ENCODE data around the gene DACH2. TPM values are rescaled to one million over a fixed set of nuclear protein-coding genes. Genes with fewer than 3 reads are reported as not detected.

DACH2 gene
- total and polyA plus RNA-seq, 2 of the 4 experiments (the other 2 are of a cell fraction): 2.8 to 3.8 TPM

DNA sequence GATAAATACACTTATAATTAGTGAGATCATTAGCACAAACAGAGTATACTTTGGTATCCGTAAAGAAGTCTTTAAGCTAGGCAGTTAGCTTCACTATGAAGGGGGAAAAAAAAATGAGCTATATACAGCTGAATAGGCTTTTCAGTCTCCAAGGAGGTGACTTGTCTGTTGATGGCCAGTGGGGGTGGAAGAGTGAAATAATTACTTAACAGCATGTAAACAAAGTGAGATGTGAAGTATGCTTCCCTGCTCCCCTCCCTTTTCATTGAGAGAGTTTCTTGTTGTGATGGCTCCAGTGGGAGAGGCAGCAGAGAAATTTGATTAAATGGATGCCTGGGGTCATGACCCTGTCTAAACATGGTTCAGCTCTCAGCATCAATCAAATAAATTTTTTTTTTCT is 180.9 kb downstream of the DACH2 start:
- no peak overlapping the region for H3K23ac ChIP-seq (ENCODE audit: low read depth, low read length)
- no peak overlapping the region for H3K4me3 ChIP-seq (ENCODE audit: insufficient read depth, low read depth, low read length)
- no peak overlapping the region for H3K14ac ChIP-seq (replicated peaks; ENCODE audit: low read depth, low read length)
- H2BK15ac ChIP-seq (ENCODE audit: low read depth, low read length): no peak overlapping the region
- no peak overlapping the region for H2BK120ac ChIP-seq (ENCODE audit: low read depth, low read length)
- no CpG with 5 or more reads among the region's 1 CpG for WGBS, 2 experiments (ENCODE audit: extremely low coverage in 2 of 2, insufficient read length in 1 of 2)
- H3K18ac ChIP-seq (ENCODE audit: low read depth, low read length): no peak overlapping the region
- H2AK9ac ChIP-seq (replicated peaks; ENCODE audit: low read depth, low read length, poor library complexity): no peak overlapping the region
- no peak overlapping the region for H2AFZ ChIP-seq (replicated peaks; ENCODE audit: low read length, poor library complexity)
- DNase-seq (no peak), ATAC-seq (ENCODE audit: low read depth) (no peak)
- dilution Hi-C loops (cut with HindIII; ENCODE audit: low sequenced_read_pairs, unreplicated experiment): no loop called here
- no peak for TF ChIP-seq SMC3 (IDR thresholded peaks at IDR 0.05; ENCODE audit: low read depth, low read length)
- TF ChIP-seq, protein P1, sequence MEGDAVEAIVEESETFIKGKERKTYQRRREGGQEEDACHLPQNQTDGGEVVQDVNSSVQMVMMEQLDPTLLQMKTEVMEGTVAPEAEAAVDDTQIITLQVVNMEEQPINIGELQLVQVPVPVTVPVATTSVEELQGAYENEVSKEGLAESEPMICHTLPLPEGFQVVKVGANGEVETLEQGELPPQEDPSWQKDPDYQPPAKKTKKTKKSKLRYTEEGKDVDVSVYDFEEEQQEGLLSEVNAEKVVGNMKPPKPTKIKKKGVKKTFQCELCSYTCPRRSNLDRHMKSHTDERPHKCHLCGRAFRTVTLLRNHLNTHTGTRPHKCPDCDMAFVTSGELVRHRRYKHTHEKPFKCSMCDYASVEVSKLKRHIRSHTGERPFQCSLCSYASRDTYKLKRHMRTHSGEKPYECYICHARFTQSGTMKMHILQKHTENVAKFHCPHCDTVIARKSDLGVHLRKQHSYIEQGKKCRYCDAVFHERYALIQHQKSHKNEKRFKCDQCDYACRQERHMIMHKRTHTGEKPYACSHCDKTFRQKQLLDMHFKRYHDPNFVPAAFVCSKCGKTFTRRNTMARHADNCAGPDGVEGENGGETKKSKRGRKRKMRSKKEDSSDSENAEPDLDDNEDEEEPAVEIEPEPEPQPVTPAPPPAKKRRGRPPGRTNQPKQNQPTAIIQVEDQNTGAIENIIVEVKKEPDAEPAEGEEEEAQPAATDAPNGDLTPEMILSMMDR (conservative IDR thresholded peaks at IDR 0.05; ENCODE audit: low read depth, low read length): no peak
- no peak for TF ChIP-seq CEBPB (IDR thresholded peaks at IDR 0.05; ENCODE audit: low read depth, low read length)
- TF ChIP-seq RCOR1 (IDR thresholded peaks at IDR 0.05; ENCODE audit: insufficient replicate concordance, low read length): no peak
- no peak for TF ChIP-seq RFX5 (IDR thresholded peaks at IDR 0.05; ENCODE audit: low read depth, low read length)
- TF ChIP-seq MAZ (IDR thresholded peaks at IDR 0.05; ENCODE audit: borderline replicate concordance, low read depth, low read length): no peak
- no peak for TF ChIP-seq POLR2A (IDR thresholded peaks at IDR 0.05; ENCODE audit: low read depth, low read length)
- no peak for TF ChIP-seq NFE2L2 (IDR thresholded peaks at IDR 0.05; ENCODE audit: low read depth, low read length)
- no peak for TF ChIP-seq MAFK (IDR thresholded peaks at IDR 0.05; ENCODE audit: low read depth, low read length)
- TF ChIP-seq RAD21 (IDR thresholded peaks at IDR 0.05; ENCODE audit: low read length): no peak
- TF ChIP-seq CHD1 (IDR thresholded peaks at IDR 0.05; ENCODE audit: low read depth, low read length): no peak
- no peak for TF ChIP-seq BHLHE40 (IDR thresholded peaks at IDR 0.05; ENCODE audit: low read depth, low read length)
- no peak for TF ChIP-seq FOS (IDR thresholded peaks at IDR 0.05; ENCODE audit: low read depth, low read length)
- TF ChIP-seq MXI1 (IDR thresholded peaks at IDR 0.05; ENCODE audit: borderline replicate concordance, low read depth, low read length): no peak
- CTCF ChIA-PET: no interaction called here
- in situ Hi-C loops (cut with MboI; ENCODE audit: low sequenced_read_pairs): no loop called here
- no peak overlapping the region for H2BK20ac ChIP-seq (ENCODE audit: low read depth, low read length)
- no peak overlapping the region for H2BK5ac ChIP-seq (ENCODE audit: low read depth, low read length, poor library complexity, severe bottlenecking)
- H3K9ac ChIP-seq (ENCODE audit: low read depth, low read length): no peak overlapping the region
- H3K27ac ChIP-seq (ENCODE audit: insufficient read depth, low read length): no peak overlapping the region
- no peaks in the 10 kb centered on the region for H3K79me1 ChIP-seq (ENCODE audit: low read depth in 1 of 2, low read length in 2 of 2)
- no peak overlapping the region for H4K8ac ChIP-seq (ENCODE audit: low read depth in 2 of 2, low read length in 2 of 2)
- no peaks in the 10 kb centered on the region for H3K4me1 ChIP-seq (ENCODE audit: control insufficient read depth, insufficient read depth, low read length)
- H4K5ac ChIP-seq (ENCODE audit: low read depth, low read length): no peak overlapping the region
- H3K27me3 ChIP-seq (ENCODE audit: control insufficient read depth, insufficient read depth, low read length): no peaks in the 10 kb centered on the region
- H3K56ac ChIP-seq (ENCODE audit: extremely low read depth, insufficient read depth, low read length): no peak overlapping the region
- H3K4me2 ChIP-seq (ENCODE audit: low read depth, low read length): no peak overlapping the region
- intact Hi-C loops (cut with micrococcal nuclease): no loop called here
- no peaks in the 10 kb centered on the region for H3K9me1 ChIP-seq (ENCODE audit: insufficient read depth, low read length)
- H4K91ac ChIP-seq (ENCODE audit: insufficient read depth, low read depth, low read length): no peak overlapping the region
- POLR2A ChIA-PET (ENCODE audit: unreplicated experiment): no interaction called here
- no peaks in the 10 kb centered on the region for H4K20me1 ChIP-seq (ENCODE audit: insufficient read depth, low read length)
- H3K4ac ChIP-seq (ENCODE audit: low read depth, low read length): no peak overlapping the region
- no TSS peak for BruUV-seq (replicated peaks)
- H2AK5ac ChIP-seq (ENCODE audit: low read depth, low read length): no peak overlapping the region
- no peaks in the 10 kb centered on the region for H3K9me3 ChIP-seq (ENCODE audit: control insufficient read depth, insufficient read depth, low read length)
- H3K36me3 ChIP-seq (ENCODE audit: control insufficient read depth, insufficient read depth, low read length): no peaks in the 10 kb centered on the region

Data from IMR-90 (cell line).